ENCODE measurements around the gene PYGO1. TPM values are rescaled to one million over a fixed set of nuclear protein-coding genes. Genes with fewer than 3 reads are reported as not detected.

The PYGO1 gene, protein sequence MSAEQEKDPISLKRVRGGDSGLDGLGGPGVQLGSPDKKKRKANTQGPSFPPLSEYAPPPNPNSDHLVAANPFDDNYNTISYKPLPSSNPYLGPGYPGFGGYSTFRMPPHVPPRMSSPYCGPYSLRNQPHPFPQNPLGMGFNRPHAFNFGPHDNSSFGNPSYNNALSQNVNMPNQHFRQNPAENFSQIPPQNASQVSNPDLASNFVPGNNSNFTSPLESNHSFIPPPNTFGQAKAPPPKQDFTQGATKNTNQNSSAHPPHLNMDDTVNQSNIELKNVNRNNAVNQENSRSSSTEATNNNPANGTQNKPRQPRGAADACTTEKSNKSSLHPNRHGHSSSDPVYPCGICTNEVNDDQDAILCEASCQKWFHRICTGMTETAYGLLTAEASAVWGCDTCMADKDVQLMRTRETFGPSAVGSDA
- total RNA-seq, result 1 to 10 TPM; 2.0 to 2.5 TPM
- polyA plus RNA-seq (2013, experiment 1 of 2), result 14.1 TPM
- 15.1 TPM for polyA plus RNA-seq (2013, experiment 2 of 2)
- long read RNA-seq, experiment 1, result 0 reads
- long read RNA-seq, experiment 2, result 0 reads
- long read RNA-seq, experiment 3, partial matches to known transcripts, result 0 of 1 reads
- long read RNA-seq, experiment 3, other reads (novel, unspliced or antisense), result 0 of 1 reads
- long read RNA-seq, experiment 4, result 0 reads

DNA sequence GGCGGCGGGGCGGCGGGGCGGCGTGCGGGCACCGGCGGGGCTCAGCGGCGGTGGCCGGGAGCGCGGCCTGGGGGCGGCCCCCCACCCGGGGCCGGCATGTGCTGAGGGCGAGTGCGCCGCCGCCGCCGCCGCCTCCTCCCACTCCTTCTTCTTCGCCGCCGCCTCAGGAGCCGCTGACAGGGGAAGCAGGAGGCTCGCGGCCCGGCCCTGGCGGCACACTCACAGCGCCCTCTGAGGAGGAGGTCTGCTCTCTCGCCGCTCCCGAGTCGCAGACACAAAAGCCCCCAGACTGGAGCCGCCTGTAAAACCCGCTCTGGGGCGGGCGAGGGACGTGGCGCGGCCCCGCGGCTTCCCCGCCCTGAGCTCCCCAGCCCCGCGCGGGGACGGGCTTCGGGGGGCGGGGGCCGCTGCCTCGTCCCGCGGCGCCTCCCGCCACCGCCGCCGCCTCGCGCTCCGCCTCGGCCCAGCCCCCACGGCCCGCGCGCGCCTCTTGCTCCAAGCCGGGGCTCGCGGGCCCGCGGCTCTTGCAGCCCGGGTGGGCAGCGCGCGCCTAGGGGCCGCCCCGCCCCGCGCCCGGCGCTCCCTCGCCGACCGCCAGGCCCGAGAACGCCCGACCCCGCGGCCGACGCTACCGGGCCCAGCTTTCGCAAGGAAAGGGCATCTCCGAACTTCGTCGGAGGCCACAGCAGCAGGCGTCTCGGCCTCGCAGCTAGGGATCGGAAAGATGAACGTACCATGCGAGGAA, at the start of gene PYGO1:
PYGO1 (minus strand) TSS at position 276 of the 745 bp plus-strand sequence. CDS start 462 bp downstream, outside the sequence.
- Histone ChIP-seq H3K4me3 (ENCODE audit: low read length) (peak within 1 kb of the TSS; percentile 80), H3K9me3 (ENCODE audit: control insufficient read depth, low read length) (peaks cover 8% of the 10 kb centered on the region), H3K27me3 (ENCODE audit: control insufficient read depth, insufficient read depth, low read length, poor library complexity, severe bottlenecking) (peaks cover 66% of the 10 kb centered on the region), H3K4me1 (ENCODE audit: control insufficient read depth, insufficient read depth, low read length) (no peaks in the 10 kb centered on the region), H3K9ac (ENCODE audit: extremely low read depth, low read length, poor library complexity, severe bottlenecking) (no peak within 1 kb of the TSS), H3K36me3 (ENCODE audit: control insufficient read depth, insufficient read depth, low read length) (no peaks in the 10 kb centered on the region), H3K27ac (ENCODE audit: low read depth, low read length) (peak within 1 kb of the TSS; percentile 77)
- H3K4me1 Mint-ChIP-seq, result no peaks in the 10 kb centered on the region
- WGBS, 2 experiments (ENCODE audit: insufficient coverage in 1 of 2, insufficient read length in 1 of 2), result 0% methylated on average over 15 to 107 of the region's 107 CpGs
- DNase-seq, result peak; percentile 89
- H3K27me3 Mint-ChIP-seq (ENCODE audit: insufficient read depth), result peaks cover 45% of the 10 kb centered on the region
- H3K27ac Mint-ChIP-seq, result no peak within 1 kb of the TSS
- TF ChIP-seq, protein P1, sequence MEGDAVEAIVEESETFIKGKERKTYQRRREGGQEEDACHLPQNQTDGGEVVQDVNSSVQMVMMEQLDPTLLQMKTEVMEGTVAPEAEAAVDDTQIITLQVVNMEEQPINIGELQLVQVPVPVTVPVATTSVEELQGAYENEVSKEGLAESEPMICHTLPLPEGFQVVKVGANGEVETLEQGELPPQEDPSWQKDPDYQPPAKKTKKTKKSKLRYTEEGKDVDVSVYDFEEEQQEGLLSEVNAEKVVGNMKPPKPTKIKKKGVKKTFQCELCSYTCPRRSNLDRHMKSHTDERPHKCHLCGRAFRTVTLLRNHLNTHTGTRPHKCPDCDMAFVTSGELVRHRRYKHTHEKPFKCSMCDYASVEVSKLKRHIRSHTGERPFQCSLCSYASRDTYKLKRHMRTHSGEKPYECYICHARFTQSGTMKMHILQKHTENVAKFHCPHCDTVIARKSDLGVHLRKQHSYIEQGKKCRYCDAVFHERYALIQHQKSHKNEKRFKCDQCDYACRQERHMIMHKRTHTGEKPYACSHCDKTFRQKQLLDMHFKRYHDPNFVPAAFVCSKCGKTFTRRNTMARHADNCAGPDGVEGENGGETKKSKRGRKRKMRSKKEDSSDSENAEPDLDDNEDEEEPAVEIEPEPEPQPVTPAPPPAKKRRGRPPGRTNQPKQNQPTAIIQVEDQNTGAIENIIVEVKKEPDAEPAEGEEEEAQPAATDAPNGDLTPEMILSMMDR (conservative IDR thresholded peaks at IDR 0.05), result no peak
- H3K9me3 Mint-ChIP-seq, result peaks cover 7% of the 10 kb centered on the region
- no peaks in the 10 kb centered on the region for H3K36me3 Mint-ChIP-seq (ENCODE audit: low read depth)
- H3K4me3 Mint-ChIP-seq, result no peak within 1 kb of the TSS

DNA sequence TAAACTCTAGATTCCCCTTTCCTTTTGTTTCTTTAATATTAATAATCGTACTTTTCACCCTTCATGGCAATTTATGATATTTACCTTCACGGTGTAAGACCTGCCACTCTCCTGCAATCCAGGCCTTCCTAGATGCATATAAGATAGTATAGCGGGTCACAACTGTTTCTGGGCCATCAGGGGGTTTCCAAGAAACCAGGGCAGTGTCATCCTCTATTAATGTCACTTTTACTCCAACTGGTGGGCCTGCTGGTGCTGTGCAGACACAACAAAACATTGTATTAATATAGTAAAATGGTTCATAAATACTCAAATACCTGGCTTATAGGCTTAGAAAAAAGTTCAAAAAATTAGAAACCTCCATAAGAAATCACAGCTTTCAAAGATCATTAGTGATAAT, 48.9 kb upstream of the PYGO1 start:
- H3K9ac ChIP-seq (ENCODE audit: extremely low read depth, low read length, poor library complexity, severe bottlenecking), result no peak overlapping the region
- H3K4me1 Mint-ChIP-seq, result no peaks in the 10 kb centered on the region

DNA sequence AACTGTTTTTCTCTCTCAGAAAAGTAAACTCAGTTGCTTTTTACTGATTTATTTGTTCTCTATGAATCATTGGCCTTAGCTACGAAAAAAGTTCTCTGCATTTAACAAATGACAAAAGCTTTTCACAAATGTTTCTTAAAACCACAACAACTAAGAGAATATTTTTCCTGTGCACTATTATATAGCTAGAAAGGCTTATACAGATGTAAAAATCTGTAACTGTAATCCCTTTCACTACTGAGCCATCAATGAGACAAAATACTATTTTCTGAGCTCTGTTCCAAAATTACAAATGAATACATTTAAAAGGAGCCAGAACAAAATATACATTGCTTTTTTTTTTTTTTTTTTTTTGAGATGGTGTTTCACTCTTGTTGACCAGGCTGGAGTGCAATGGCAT, 45.6 kb upstream of the PYGO1 start:
- peaks cover 4% of the 10 kb centered on the region for H3K36me3 ChIP-seq (ENCODE audit: control insufficient read depth, insufficient read depth, low read length)
- DNase-seq, result no peak
- H3K27me3 ChIP-seq (ENCODE audit: control insufficient read depth, insufficient read depth, low read length, poor library complexity, severe bottlenecking), result no peaks in the 10 kb centered on the region
- no peak overlapping the region for H3K9ac ChIP-seq (ENCODE audit: extremely low read depth, low read length, poor library complexity, severe bottlenecking)
- H3K9me3 ChIP-seq (ENCODE audit: control insufficient read depth, low read length), result no peaks in the 10 kb centered on the region
- no peaks in the 10 kb centered on the region for H3K9me3 Mint-ChIP-seq
- peaks cover 3% of the 10 kb centered on the region for H3K4me1 Mint-ChIP-seq
- peaks cover 1% of the 10 kb centered on the region for H3K36me3 Mint-ChIP-seq (ENCODE audit: low read depth)
- no peaks in the 10 kb centered on the region for H3K27me3 Mint-ChIP-seq (ENCODE audit: insufficient read depth)
- TF ChIP-seq, protein P1 (conservative IDR thresholded peaks at IDR 0.05), result no peak
- H3K4me3 ChIP-seq (ENCODE audit: low read length), result no peak overlapping the region
- H3K4me3 Mint-ChIP-seq, result no peak overlapping the region
- 94% methylated on average over 1 of the region's 1 CpG; no CpG with 5 or more reads in 1 of the 2 experiments for WGBS, 2 experiments (ENCODE audit: insufficient coverage in 1 of 2, insufficient read length in 1 of 2)
- no peak overlapping the region for H3K27ac Mint-ChIP-seq
- no peaks in the 10 kb centered on the region for H3K4me1 ChIP-seq (ENCODE audit: control insufficient read depth, insufficient read depth, low read length)
- no peak overlapping the region for H3K27ac ChIP-seq (ENCODE audit: low read depth, low read length)

More for the DNA sequence above, 48.9 kb upstream of the PYGO1 start:
- no peak for DNase-seq
- Mint-ChIP-seq H3K27me3 (ENCODE audit: insufficient read depth) (no peaks in the 10 kb centered on the region), H3K36me3 (ENCODE audit: low read depth) (peaks cover 4% of the 10 kb centered on the region), H3K4me3 (no peak overlapping the region), H3K27ac (no peak overlapping the region), H3K9me3 (no peaks in the 10 kb centered on the region)
- Histone ChIP-seq H3K4me1 (ENCODE audit: control insufficient read depth, insufficient read depth, low read length) (no peaks in the 10 kb centered on the region), H3K36me3 (ENCODE audit: control insufficient read depth, insufficient read depth, low read length) (peaks cover 13% of the 10 kb centered on the region), H3K27me3 (ENCODE audit: control insufficient read depth, insufficient read depth, low read length, poor library complexity, severe bottlenecking) (no peaks in the 10 kb centered on the region), H3K4me3 (ENCODE audit: low read length) (no peak overlapping the region), H3K27ac (ENCODE audit: low read depth, low read length) (no peak overlapping the region), H3K9me3 (ENCODE audit: control insufficient read depth, low read length) (no peaks in the 10 kb centered on the region)
- 92 to 100% methylated on average over 3 of the region's 3 CpGs for WGBS, 2 experiments (ENCODE audit: insufficient coverage in 1 of 2, insufficient read length in 1 of 2)
- TF ChIP-seq, protein P1 (conservative IDR thresholded peaks at IDR 0.05), result no peak

Data from endodermal cell (in vitro differentiated cells).